GM12875 (cell line): ENCODE results near the gene CCDC148.

Source experiments
- H3K4me3 ChIP-seq: one replicate; pipeline ENCODE4 v1.5.1; 2011; ENCODE audit warnings: low read depth, low read length, control low read depth
- CTCF ChIP-seq: IDR thresholded peaks from 2 replicates; pipeline ENCODE4 v1.5.1; 2011; ENCODE audit warnings: low read depth, mild to moderate bottlenecking, control low read depth, inconsistent platforms, low read length, moderate library complexity, borderline replicate concordance; ENCODE audit not compliant: insufficient read depth

CCDC148 gene

GRCh38 chr2:158255257-158255656 is 201.3 kb downstream of the CCDC148 start:
- TF ChIP-seq CTCF: no peak
- no peak overlapping the region for H3K4me3 ChIP-seq

DNA sequence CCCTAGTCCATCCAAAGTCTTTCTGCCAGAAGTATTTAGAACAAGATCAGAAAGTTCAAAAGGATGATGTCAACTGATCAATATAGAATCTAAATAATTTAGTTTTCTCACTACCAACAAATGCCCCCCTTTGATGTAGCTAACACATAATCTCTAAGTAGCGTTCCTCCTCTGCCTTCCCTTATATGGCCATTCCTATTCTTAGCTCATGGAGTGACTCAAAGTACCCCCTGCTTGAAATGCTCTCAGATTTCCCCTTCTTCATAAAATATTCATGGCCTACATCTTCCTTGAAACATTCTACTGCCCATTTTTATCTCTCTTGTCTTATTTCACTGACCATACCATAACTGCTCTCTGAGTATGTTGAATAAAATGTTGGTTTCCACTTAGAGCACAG is 203.4 kb downstream of the CCDC148 start:
- no peak for TF ChIP-seq CTCF
- H3K4me3 ChIP-seq: no peak overlapping the region

- no peak for TF ChIP-seq CTCF
- H3K4me3 ChIP-seq: no peak overlapping the region
Measured at GRCh38 chr2:158251356-158251755, 205.2 kb downstream of the CCDC148 start.

- TF ChIP-seq CTCF: no peak
- H3K4me3 ChIP-seq: no peak overlapping the region
Measured at GRCh38 chr2:158243392-158243791, 213.2 kb downstream of the CCDC148 start.

DNA sequence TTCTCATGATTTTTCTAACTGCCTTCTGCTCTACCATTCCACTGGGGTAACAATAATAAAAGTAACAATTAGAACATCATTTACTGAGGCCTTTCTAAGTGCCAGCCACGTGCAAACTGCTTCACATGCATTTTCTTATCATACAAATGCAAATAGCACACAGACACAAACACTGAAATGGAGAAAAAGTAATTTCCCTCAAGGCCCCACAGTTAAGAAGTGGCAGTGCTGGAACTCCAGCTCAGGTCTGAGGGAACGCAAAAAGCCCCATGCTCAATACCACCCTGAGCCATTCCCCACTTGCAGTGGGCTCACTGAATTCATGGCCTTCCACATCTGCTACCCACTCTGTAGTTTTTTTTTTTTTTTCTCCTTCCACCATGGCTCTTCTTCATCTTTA is 214.3 kb downstream of the CCDC148 start:
- no peak overlapping the region for H3K4me3 ChIP-seq
- TF ChIP-seq CTCF: no peak

DNA sequence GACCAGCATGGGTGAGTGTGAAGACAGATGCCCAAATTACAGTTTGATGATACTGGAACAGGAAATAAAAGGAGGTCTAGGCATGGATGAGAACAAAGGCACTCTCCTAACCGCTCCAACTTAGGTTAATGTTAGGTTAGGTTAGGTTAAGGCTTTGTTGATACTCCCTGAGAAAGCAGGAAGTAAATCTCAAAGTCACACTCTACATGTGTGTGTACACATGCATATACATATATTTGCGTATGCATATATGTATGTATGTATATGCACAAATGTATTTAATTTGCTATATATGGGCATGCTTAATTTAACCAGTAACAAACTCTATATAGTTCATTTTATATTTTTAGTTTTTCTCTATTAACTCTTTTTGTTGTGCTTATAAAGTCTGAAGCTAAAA is 215.6 kb downstream of the CCDC148 start:
- H3K4me3 ChIP-seq: no peak overlapping the region
- no peak for TF ChIP-seq CTCF

- TF ChIP-seq CTCF: no peak
- no peak overlapping the region for H3K4me3 ChIP-seq
Measured at GRCh38 chr2:158239271-158239670, 217.3 kb downstream of the CCDC148 start.
